ENCODE measurements around the gene PLD1. TPM values are rescaled to one million over a fixed set of nuclear protein-coding genes. Genes with fewer than 3 reads are reported as not detected.

PLD1 gene
- total RNA-seq, 2 donors from 2014 or later: 12.8 to 15.8 TPM

- Histone ChIP-seq H3K36me3 (no peaks in the 10 kb centered on the region), H3K27me3 (replicated peaks; ENCODE audit: insufficient read depth) (no peaks in the 10 kb centered on the region), H3K4me3 (no peak overlapping the region), H3K9me3 (no peaks in the 10 kb centered on the region), H3K27ac (no peak overlapping the region), H3K4me1 (replicated peaks) (no peaks in the 10 kb centered on the region)
- DNase-seq (ENCODE audit: low spot score): no peak
- intact Hi-C loops (cut with DNase I): no loop called here
- 81% methylated on average over 2 of the region's 2 CpGs for WGBS
- TF ChIP-seq POLR2AphosphoS5 (IDR thresholded peaks at IDR 0.05) (no peak), POLR2A (IDR thresholded peaks at IDR 0.05) (no peak), CTCF (IDR thresholded peaks at IDR 0.05) (no peak)
Observed at GRCh38 chr3:171846597-171846996, 36.3 kb upstream of the PLD1 start.

- Histone ChIP-seq H3K36me3 (no peaks in the 10 kb centered on the region), H3K4me3 (no peak overlapping the region), H3K4me1 (replicated peaks) (no peaks in the 10 kb centered on the region), H3K27ac (no peak overlapping the region), H3K9me3 (no peaks in the 10 kb centered on the region), H3K27me3 (replicated peaks; ENCODE audit: insufficient read depth) (no peaks in the 10 kb centered on the region)
- 57% methylated on average over 3 of the region's 3 CpGs for WGBS
- no peak for DNase-seq (ENCODE audit: low spot score)
- TF ChIP-seq CTCF (IDR thresholded peaks at IDR 0.05) (no peak), POLR2AphosphoS5 (IDR thresholded peaks at IDR 0.05) (no peak), POLR2A (IDR thresholded peaks at IDR 0.05) (no peak)
- intact Hi-C loops (cut with DNase I): no loop called here
Observed at GRCh38 chr3:171845481-171846284, 35.4 kb upstream of the PLD1 start.

DNA sequence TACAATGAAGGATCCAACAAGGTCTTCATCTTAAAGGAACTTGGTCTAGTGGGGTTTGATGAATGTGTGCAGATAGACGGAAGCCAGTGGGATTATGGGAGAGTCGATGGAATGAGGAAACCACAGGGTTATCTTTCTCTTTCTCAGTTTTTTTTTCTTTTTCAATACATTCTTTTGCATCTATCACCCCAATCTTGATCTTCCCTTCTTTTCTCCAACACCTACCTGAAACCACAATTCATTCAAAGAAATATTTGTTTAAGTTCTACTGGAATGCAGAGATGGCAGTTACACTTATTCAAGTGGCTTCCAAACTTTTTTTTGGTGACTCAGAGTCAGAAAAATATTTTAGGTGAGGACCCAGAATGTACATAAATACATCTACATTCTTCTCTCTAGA is 34.6 kb upstream of the PLD1 start:
- no peak for DNase-seq (ENCODE audit: low spot score)
- Histone ChIP-seq H3K4me1 (replicated peaks) (no peaks in the 10 kb centered on the region), H3K27ac (no peak overlapping the region), H3K36me3 (no peaks in the 10 kb centered on the region), H3K9me3 (no peaks in the 10 kb centered on the region), H3K4me3 (no peak overlapping the region), H3K27me3 (replicated peaks; ENCODE audit: insufficient read depth) (no peaks in the 10 kb centered on the region)
- TF ChIP-seq POLR2A (IDR thresholded peaks at IDR 0.05): no peak
- no peak for TF ChIP-seq POLR2AphosphoS5 (IDR thresholded peaks at IDR 0.05)
- no peak for TF ChIP-seq CTCF (IDR thresholded peaks at IDR 0.05)
- WGBS: 65% methylated on average over 2 of the region's 2 CpGs
- intact Hi-C loops (cut with DNase I): no loop called here

DNA sequence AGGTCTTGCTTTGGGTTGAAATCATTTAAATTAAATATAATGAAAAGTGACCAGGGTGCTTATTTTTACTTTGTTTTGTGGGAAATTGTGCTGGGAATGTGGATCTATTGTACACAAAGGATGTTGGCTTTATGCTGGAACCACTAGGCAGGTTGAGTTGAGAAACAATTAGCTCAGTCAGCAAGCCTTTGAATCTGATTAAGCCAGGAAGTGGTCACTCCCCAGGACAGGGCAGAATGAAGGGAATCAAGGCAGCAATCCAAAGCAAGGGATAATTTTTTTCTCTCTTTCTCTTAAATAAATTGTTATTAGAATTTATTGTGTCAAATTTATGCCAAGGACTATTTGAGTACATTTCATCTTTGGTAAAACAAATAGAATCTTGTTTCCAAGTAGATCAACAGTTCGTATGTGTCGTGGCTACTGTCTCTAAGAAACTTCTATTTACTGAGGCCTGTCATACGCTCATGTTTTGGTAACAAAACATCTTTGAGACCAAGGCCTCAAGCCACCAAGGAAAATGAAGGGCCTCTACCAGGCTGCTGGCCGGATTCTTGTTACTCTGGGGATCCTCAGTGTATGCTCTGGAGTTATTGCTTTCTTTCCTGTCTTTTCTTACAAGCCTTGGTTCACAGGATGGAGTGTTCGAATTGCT is 32.7 kb upstream of the PLD1 start, which contains the start of gene TMEM212:
Gene TMEM212 (plus strand): TSS at position 486 of the 655 bp plus-strand sequence. CDS start 35 bp downstream, at position 521.
- TF ChIP-seq POLR2A (IDR thresholded peaks at IDR 0.05) (no peak), CTCF (IDR thresholded peaks at IDR 0.05) (no peak), POLR2AphosphoS5 (IDR thresholded peaks at IDR 0.05) (no peak)

More for the DNA sequence above, 32.7 kb upstream of the PLD1 start, which contains the start of gene TMEM212:
- intact Hi-C loops (cut with DNase I): no loop called here
- H3K9me3 ChIP-seq: no peaks in the 10 kb centered on the region
- no peak within 1 kb of the TSS for H3K27ac ChIP-seq
- no peak for DNase-seq (ENCODE audit: low spot score)
- no peaks in the 10 kb centered on the region for H3K4me1 ChIP-seq (replicated peaks)
- no peaks in the 10 kb centered on the region for H3K27me3 ChIP-seq (replicated peaks; ENCODE audit: insufficient read depth)
- no peak within 1 kb of the TSS for H3K4me3 ChIP-seq
- H3K36me3 ChIP-seq: no peaks in the 10 kb centered on the region
- 61% methylated on average over 5 of the region's 5 CpGs for WGBS
